Stimulated activated CD4-positive, alpha-beta T cell treated with anti-CD3 and anti-CD28 coated beads, Interleukin-12 subunit alpha, Interleukin-12 subunit beta, amount 100 ng/mL, for 4 hours (primary cell): ENCODE measurements around the gene CENPA.

Source experiments
- DNase-seq: peaks from one replicate; pipeline ENCODE4 v3.0.0-alpha.2; 2020

CENPA gene

GRCh38 chr2:26763019-26763418 lies 22.8 kb upstream of the CENPA start:
- no peak for DNase-seq

DNA sequence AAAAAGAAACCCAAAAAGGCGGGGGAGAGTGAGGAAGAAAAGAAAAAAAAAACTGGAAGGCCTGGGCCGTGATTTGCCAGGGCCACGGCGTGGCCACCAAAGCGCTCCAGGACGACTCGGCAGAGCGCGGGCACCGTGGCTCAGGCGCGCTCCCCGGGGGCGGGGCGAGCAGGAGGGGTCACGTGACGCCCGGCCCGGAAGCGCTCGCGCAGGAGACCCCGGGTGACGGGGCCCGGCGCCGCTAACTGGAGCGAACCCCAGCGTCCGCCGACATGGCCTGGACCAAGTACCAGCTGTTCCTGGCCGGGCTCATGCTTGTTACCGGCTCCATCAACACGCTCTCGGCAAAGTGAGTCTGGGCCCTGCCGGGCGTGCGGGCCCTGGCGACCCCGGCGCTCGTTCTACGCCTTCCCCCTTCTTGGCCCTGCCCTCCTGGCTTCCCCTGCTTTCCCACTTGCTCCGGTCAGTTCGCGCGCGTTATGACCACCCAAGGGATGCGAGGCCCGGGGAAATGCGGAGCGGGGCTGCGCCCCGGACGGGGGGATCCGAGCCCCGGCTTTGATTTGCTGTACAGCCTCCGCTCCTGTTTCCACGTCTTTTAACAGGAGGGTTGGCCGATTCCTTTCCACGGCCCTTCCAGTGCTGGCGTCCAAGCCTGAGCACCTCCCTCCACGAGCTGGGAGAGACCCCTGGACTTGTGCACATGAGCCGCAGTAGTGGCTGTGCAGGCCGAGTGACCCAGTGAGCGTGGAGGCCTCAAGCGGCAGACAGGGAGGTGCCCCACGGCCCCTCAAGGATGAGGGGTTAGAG lies 21.6 kb upstream of the CENPA start, which contains the start of gene SLC35F6:
TSS of gene SLC35F6 (plus strand) at position 207 of the 810 bp plus-strand sequence. CDS start at position 273, 66 bp downstream.
- peak; percentile 80 for DNase-seq

- no peak for DNase-seq
Measured at GRCh38 chr2:26764906-26765305, 20.9 kb upstream of the CENPA start.

DNA sequence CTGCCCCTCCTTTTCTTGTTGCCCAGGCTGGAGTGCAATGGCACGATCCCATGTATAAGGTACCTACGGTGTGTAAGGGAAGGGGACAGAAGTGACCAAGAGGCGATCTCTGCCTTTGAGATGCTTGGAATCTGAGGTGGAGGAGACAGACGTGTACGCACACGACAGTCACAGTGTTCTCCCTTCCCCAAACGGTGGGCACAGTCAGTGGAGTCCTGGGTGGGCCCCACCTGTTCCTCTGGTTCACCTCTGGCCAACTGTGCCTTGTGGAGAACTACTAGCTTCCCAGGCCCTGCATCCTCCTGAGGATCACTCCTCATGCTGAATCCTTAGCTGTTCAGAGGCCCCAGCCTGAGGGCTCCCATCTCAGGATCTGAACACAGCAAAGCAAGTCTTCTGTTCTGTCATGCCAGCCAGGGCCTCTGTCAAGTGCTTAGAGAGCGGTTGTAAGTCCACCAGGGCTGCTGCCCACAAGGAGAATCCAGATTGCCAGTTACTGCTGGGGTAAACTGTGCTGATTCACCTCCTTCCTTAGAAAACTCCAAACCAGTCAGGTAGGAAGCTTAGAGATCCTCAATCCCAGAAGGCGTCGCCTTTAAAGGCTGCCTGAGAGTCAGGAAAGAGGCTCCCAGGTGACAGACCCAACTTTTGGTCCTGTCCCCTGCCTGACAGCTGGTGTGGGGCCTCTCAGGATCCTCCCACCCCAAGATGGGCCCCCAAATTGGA lies 20.2 kb upstream of the CENPA start:
- DNase-seq: no peak

DNA sequence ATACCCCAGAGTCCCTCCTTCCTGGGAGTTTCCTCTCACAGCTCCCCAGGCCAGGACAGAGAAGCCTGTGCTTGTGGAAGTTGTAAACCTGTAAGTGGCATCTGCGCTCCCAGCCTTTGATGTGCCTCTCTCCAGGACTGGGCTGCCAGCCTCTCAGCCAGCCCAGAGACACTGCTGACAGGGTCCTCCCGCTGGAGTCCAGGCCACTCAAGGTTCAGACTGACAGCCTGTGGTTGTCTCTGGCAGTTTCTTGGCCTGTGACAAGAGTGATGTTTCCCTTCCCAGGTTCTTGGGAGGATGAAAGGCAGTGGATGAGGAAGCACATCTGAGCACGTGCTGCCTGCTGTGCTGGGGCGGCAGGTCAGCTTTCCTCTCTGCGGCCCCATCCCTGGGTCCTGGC lies 18.7 kb upstream of the CENPA start:
- no peak for DNase-seq

DNA sequence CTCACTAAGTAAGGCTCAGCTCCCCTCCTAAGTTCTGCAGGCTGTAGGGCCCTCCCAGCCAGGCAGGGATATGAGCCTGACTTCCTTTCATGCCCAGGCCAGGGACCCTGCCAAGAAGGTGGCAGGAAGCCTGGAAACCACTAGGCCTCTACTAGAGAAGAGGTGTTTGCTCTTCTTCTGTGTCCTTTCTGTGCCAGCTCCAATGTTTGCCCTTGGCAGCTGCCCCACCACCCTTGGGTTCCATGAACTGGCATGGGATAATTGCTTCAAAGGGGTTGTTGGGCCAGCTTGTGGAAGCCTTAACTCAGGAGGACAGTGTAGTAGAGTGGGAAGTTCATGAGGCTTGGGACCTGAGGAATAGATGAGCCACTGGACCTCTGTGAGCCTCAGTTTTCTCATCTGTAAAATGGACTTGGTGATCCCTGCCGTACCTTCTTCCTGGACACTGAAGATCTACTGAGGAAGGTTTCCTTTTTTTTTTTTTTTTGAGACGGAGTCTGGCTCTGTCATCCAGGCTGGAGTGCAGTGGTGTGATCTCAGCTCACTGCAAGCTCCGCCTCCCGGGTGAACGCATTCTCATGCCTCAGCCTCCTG lies 17.9 kb upstream of the CENPA start:
- DNase-seq: no peak

DNA sequence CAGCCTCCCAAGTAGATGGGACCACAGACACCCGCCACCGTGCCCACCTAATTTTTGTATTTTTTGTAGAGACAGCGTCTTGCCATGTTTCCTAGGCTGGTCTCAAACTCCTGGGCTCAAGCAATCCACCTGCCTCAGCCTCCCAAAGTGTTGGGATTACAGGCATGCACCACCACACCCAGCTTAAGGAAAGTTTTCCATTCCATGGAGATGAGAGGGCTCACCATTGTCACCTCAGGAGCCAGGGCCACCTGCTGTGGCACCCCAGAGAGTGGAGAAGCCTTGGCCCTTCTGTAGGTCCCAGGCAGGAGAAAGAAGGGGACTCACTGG lies 17.1 kb upstream of the CENPA start:
- no peak for DNase-seq

DNA sequence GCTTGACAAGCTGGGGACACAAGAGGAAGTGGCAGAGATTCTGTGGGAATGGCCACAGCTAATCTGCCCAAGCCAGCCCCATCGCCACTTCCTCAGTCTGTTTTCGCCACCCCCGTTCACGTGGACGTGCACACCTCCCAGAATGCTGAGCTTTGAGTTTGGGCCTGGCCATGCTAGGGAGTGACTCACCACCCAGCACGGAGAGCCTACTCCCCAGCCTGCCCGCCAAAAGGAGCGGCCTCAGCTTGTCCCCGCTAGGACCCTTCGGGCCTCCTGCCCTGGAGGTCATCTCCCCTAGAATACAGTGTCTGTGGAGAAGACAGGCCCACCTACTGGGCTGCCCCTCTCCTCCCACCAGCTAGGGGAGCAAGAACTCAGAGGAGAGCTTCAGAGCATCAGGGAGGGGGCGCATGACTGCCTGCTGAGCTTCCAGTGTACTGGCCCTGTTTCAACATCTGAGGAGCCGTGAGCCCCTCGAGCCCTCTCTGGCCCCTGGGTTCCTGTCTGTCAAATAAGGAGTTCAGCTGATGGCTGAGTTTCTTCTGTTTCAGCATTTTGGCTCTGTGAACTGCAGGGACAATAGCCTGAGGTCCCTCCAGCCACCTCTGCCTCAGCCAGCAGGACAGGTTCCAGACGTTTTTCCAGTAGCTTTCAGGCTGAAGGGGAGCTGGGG lies 16.6 kb upstream of the CENPA start:
- no peak for DNase-seq

- no peak for DNase-seq
Measured at GRCh38 chr2:26770986-26771586, 14.8 kb upstream of the CENPA start.

- DNase-seq: no peak
Measured at GRCh38 chr2:26772064-26773001, 13.5 kb upstream of the CENPA start.

- DNase-seq: no peak
Measured at GRCh38 chr2:26776195-26776800, 9.6 kb upstream of the CENPA start.

DNA sequence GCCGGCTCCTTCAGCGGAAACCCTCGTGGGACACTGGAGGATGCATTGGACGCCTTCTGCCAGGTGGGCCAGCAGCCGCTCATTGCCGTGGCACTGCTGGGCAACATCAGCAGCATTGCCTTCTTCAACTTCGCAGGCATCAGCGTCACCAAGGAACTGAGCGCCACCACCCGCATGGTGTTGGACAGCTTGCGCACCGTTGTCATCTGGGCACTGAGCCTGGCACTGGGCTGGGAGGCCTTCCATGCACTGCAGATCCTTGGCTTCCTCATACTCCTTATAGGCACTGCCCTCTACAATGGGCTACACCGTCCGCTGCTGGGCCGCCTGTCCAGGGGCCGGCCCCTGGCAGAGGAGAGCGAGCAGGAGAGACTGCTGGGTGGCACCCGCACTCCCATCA lies 7.8 kb upstream of the CENPA start:
- DNase-seq: no peak

DNA sequence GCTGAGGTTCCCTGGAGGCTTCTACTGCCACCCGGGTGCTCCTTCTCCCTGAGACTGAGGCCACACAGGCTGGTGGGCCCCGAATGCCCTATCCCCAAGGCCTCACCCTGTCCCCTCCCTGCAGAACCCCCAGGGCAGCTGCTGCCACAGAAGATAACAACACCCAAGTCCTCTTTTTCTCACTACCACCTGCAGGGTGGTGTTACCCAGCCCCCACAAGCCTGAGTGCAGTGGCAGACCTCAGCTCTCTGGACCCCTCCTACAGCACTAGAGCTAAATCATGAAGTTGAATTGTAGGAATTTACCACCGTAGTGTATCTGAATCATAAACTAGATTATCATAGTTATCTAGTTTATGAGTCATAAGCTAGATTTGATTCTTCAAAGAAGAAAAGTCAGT lies 7.3 kb upstream of the CENPA start:
- no peak for DNase-seq

GRCh38 chr2:26780203-26780760 lies 5.6 kb upstream of the CENPA start:
- no peak for DNase-seq

GRCh38 chr2:26782876-26783704 lies 2.8 kb upstream of the CENPA start:
- DNase-seq: no peak

DNA sequence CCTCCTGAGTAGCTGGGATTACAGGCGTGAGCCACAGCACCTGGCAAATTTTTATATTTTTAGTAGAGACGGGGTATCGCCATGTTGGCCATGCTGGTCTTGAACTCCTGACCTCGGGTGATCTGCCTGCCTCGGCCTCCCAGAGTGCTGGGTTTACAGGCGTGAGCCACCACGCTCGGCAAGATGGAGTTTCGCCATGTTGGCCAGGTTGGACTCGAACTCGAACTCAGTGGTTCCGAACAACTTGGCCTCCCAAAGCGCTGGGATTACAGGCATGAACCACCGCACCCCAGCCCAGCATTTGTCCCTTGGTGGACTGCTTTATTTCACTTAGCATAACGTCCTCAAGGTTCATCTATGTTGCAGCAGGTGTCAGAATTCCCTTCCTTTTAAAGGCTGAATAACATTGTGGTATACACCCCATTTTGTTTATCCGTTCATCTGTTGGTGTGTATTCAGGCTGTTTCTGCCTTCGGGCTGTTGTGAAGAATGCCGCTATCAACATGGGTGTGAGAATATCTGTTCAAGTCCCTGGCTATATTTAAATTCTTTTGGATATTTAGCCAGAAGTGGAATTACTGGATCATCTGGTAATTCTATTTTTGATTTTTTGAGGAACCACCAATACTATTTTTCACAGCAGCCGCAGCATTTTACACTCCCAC lies 1.2 kb upstream of the CENPA start:
- DNase-seq: no peak

- no peak for DNase-seq
Measured at GRCh38 chr2:26786207-26787028, 562 bp downstream of the CENPA start.

- DNase-seq: no peak
Measured at GRCh38 chr2:26792720-26793119, 6.9 kb downstream of the CENPA start.

DNA sequence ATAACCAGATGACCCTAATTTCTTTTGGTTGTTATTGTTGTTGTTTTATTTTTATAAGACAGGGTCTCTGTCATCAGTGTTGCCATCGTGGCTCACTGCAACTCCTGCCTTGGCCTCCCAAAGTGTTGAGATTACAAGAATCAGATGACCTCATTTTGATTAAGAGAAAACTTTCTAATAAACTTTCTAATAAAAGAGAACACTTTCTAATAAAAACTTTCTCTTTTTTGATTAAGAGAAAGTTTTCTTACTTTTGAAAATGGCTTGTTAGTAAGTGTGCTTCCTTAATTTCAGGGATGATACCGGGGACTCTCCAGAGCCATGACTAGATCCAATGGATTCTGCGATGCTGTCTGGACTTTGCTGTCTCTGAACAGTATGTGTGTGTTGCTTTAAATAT lies 7.7 kb downstream of the CENPA start:
- DNase-seq: no peak
